Colonic mucosa (tissue), 4 donors: ENCODE results near the gene PSD. TPM values are rescaled to one million over a fixed set of nuclear protein-coding genes. Genes with fewer than 3 reads are reported as not detected.

Experiments used
- DNase-seq: peaks from one replicate; pipeline ENCODE4 v3.0.0-alpha.2; 2020
- H3K27ac ChIP-seq: fragments of 200-600 bp; one replicate; pipeline ENCODE4 v1.8.0; 2021
- H3K27me3 ChIP-seq: fragments of 200-600 bp; one replicate; pipeline ENCODE4 v1.8.0; 2021
- H3K36me3 ChIP-seq: fragments of 200-600 bp; one replicate; pipeline ENCODE4 v1.8.0; 2021
- H3K4me1 ChIP-seq: fragments of 200-600 bp; one replicate; pipeline ENCODE4 v1.8.0; 2021; ENCODE audit warnings: mild to moderate bottlenecking
- H3K4me3 ChIP-seq: fragments of 200-600 bp; one replicate; pipeline ENCODE4 v1.8.0; 2021
- H3K9ac ChIP-seq, 2 donors: one replicate each; pipeline ENCODE4 v1.7.0; 2013; ENCODE audit warnings: control low read depth in 2 of 2, low read depth in 2 of 2, low read length in 2 of 2
- H3K9me3 ChIP-seq: fragments of 200-600 bp; one replicate; pipeline ENCODE4 v1.8.0; 2021
- CTCF ChIP-seq: fragments of 200-600 bp; IDR thresholded peaks from one replicate; pipeline ENCODE4 v1.8.0; 2022; ENCODE audit warnings: antibody characterized with exemption, mild to moderate bottlenecking
- intact Hi-C: fragments of 100-400 bp; cut with DNase I; formaldehyde crosslinking; loops from one replicate; pipeline ENCODE4 v1.14.1; 2022
- total RNA-seq, 2 donors: library from RNA; stranded (reverse); fragmentation: NEBNext Ultra II Directional in 1 of 2; extraction: Animal tissue kit (Norgen Biotek cat#: 25700) in 1 of 2; gene quantifications; one replicate each; pipeline ENCODE4 v1.2.1, GENCODE V29; 2021
- donor health status: healthy.
- donor health status: DM: no; HTN: no; CAD: no.
- donor health status: DM: no; HTN: no; CAD: no.

PSD gene
- total RNA-seq, 2 donors from 2014 or later = 4.2 to 22.5 TPM

DNA sequence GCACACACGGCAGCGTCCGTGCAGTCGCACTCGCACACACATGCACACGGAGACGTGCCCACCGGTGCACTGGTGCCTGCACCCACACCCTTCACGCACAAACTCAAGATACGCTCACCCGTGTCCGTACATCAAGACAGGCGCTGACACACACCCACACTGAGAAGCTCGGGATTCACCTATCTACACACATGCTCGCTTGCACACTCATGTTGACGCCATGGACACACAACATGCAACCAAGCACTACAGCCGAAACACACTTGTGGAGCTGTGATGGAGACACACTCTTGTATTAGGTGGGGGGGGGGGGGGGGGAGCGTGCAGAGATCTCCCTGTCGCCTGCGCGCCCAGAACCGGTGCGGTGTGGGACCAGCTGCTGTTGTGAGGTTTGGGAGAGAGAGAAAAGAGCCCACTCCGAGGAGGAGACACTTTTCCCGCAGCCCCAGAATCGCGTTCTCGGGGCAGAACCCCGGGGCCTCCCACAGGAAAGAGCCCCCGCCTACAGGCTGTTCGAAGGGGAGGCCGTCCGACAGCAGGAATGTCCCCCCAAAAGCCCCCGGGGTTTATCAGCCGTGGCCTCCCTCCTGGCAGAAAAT lies 23.7 kb downstream of the PSD start:
- H3K4me1 ChIP-seq = peaks cover 11% of the 10 kb centered on the region
- no peaks in the 10 kb centered on the region for H3K36me3 ChIP-seq
- H3K4me3 ChIP-seq = peak overlapping the region; percentile 73
- no peaks in the 10 kb centered on the region for H3K9me3 ChIP-seq
- H3K27me3 ChIP-seq = no peaks in the 10 kb centered on the region
- TF ChIP-seq CTCF = no peak
- DNase-seq = peak; percentile 47
- peak overlapping the region; percentile 90 to 95 for H3K9ac ChIP-seq
- intact Hi-C loops = loop anchor here (5.0 to 10.0 kb wide), 3 partner anchors 87 to 200 kb away; partner anchors contain the start of gene ELOVL3
- peak overlapping the region; percentile 98 for H3K27ac ChIP-seq

- peak overlapping the region; percentile 98 for H3K27ac ChIP-seq
- TF ChIP-seq CTCF = peak; percentile 97
- peak; percentile 97 for DNase-seq
- peak overlapping the region; percentile 90 to 95 for H3K9ac ChIP-seq
- peak overlapping the region; percentile 73 for H3K4me3 ChIP-seq
- H3K36me3 ChIP-seq = no peaks in the 10 kb centered on the region
- H3K4me1 ChIP-seq = peaks cover 11% of the 10 kb centered on the region
- no peaks in the 10 kb centered on the region for H3K27me3 ChIP-seq
- intact Hi-C loops = loop anchor here (5.0 to 10.0 kb wide), 2 partner anchors 88 to 201 kb away; no protein-coding TSS in a partner anchor
- no peaks in the 10 kb centered on the region for H3K9me3 ChIP-seq
These were observed 24.3 kb downstream of the PSD start for GRCh38 chr10:102394079-102394800.

DNA sequence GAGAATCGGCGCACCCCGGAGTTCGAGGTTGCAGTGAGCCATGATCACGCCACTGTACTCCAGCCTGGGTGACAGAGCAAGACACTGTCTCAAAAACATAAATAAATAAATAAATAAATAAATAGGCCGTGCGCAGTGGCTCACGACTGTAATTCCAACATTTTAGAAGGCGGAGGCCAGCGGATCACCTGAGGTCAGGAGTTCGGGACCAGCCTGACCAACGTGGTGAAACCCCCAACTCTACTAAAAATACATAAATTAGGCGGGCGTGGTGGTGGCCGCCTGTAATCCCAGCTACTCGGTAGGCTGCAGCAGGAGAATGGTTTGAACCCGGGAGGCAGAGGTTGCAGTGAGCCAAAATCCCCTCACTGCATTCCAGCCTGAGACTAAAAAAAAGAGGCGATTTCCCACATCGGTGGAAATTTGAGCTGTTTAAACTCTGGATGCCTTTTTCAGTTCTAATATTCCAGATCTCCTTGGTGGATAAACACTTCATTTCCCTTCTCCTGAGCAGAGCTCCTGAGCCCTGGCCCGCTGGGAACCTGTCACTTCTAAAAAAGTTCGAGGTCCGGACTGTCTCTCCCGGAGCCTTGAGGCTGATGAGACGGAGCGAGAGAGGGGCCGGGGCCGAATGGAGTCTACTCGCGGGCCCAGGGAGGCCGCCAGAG lies 25.0 kb downstream of the PSD start:
- Histone ChIP-seq H3K4me1 (peaks cover 11% of the 10 kb centered on the region), H3K4me3 (peak overlapping the region; percentile 73), H3K36me3 (no peaks in the 10 kb centered on the region), H3K9me3 (no peaks in the 10 kb centered on the region), H3K9ac (peak overlapping the region; percentile 90 to 95), H3K27ac (peak overlapping the region; percentile 98), H3K27me3 (no peaks in the 10 kb centered on the region)
- intact Hi-C loops = loop anchor here (5.0 to 10.0 kb wide), 2 partner anchors 89 to 201 kb away; no protein-coding TSS in a partner anchor
- no peak for DNase-seq
- no peak for TF ChIP-seq CTCF

GRCh38 chr10:102392306-102392705 lies 26.3 kb downstream of the PSD start:
- Histone ChIP-seq H3K27ac (no peak overlapping the region), H3K36me3 (no peaks in the 10 kb centered on the region), H3K9me3 (no peaks in the 10 kb centered on the region), H3K9ac (no peak overlapping the region), H3K4me3 (no peak overlapping the region), H3K27me3 (no peaks in the 10 kb centered on the region), H3K4me1 (peaks cover 11% of the 10 kb centered on the region)
- no peak for DNase-seq
- no peak for TF ChIP-seq CTCF
- intact Hi-C loops = loop anchor here (5.0 to 10.0 kb wide), 2 partner anchors 90 to 202 kb away; no protein-coding TSS in a partner anchor

DNA sequence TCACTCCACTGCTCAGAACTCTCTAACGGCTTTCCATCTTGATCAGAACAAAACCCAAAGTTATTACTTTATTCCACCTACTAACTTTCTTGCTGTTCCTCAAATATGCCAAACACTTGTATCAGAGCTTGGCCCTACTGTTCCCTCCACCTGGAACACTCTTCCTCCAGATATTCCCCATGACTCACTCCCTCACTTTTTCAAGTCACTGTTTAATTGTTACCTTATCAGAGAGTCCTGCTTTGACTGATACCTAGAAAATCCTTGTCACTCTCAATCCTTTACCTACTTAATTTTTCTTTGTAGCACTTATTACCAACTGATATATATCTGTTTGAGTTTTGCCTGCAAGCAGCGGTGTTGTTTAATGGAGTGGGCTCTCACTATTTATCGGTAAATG lies 28.7 kb downstream of the PSD start:
- TF ChIP-seq CTCF = no peak
- Histone ChIP-seq H3K27me3 (no peaks in the 10 kb centered on the region), H3K9ac (no peak overlapping the region), H3K4me1 (no peaks in the 10 kb centered on the region), H3K36me3 (no peaks in the 10 kb centered on the region), H3K4me3 (no peak overlapping the region), H3K27ac (no peak overlapping the region), H3K9me3 (no peaks in the 10 kb centered on the region)
- no peak for DNase-seq
- intact Hi-C loops = loop anchor here (5.0 to 10.0 kb wide), 2 partner anchors 92 to 205 kb away; no protein-coding TSS in a partner anchor
